H1 (cell line): Measurements from ENCODE around the gene WDR45. TPM values are rescaled to one million over a fixed set of nuclear protein-coding genes. Genes with fewer than 3 reads are reported as not detected.

ENCODE experiments used
- NANOG ChIP-seq: IDR thresholded peaks from 2 replicates; pipeline ENCODE4 v1.6.1; 2011; ENCODE audit warnings: low read length, low read depth, mild to moderate bottlenecking, inconsistent platforms; ENCODE audit not compliant: insufficient read depth, poor library complexity, severe bottlenecking
- SIN3A ChIP-seq, 2 experiments: IDR thresholded peaks in 1 of 2; conservative IDR thresholded peaks in 1 of 2; 2 replicates each; pipeline ENCODE4 v1.6.1; 2011 to 2012; ENCODE audit warnings: low read length in 2 of 2, improper control_type of control experiment in 1 of 2, low read depth in 1 of 2, mild to moderate bottlenecking in 1 of 2
- TAF7 ChIP-seq: optimal IDR thresholded peaks from 2 replicates; pipeline ENCODE3; 2011; ENCODE audit warnings: low read depth, mild to moderate bottlenecking, inconsistent platforms, low read length, moderate library complexity, borderline replicate concordance
- polyA plus RNA-seq, 7 experiments: library from polyadenylated mRNA; depleted of rRNA in 3 of 7; stranded (reverse) in 5 of 7; unstranded in 2 of 7; fragments of >200 nt in 5 of 7; fragments of 200-250 nt in 2 of 7; gene quantifications; 1 replicate in 5 of 7; 2 replicates in 1 of 7; 4 replicates in 1 of 7; pipeline versions ENCODE4 v1.2.1 to v1.2.3, GENCODE V29; 2011 to 2013; ENCODE audit warnings: missing spikeins in 2 of 7, mixed read lengths in 2 of 7
- small RNA-seq: library from polyadenylated mRNA; stranded (forward); fragments of <200 nt; extraction: miRNeasy Mini kit (QIAGEN cat#:217004); gene quantifications from one replicate; pipeline ENCODE3, GENCODE V24; 2013; ENCODE audit not compliant: insufficient read depth
- total RNA-seq: library from RNA; stranded (reverse); fragmentation: NEBNext Ultra II Directional; extraction: Animal tissue kit (Norgen Biotek cat#: 25700); gene quantifications from 2 replicates; pipeline ENCODE4 v1.2.1, GENCODE V29; 2021

Gene WDR45
- total and polyA plus RNA-seq, 2 of the 8 experiments (the other 6 are each of a cell fraction or from before 2014, with no cell fraction given): 27.9 to 49.7 TPM

DNA sequence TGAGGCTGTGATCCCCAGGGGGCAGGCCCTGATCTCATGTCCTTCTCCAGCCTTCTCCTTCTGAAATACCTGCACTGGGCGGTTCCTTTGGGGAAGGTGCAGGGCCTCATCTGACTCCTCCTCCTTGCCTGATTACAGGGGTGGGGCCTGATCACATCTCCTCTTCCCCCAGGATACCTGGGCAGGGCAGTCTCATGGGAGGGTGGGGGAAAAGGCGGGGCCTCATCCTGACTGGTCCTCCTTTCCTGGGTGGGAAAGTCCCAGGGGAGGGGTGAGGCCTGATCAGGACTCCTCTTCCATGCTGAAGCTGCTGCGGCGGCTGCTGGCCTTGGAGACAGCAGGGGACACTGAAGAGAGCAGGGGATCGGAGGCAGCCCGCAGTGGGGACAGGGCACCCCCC lies 49.8 kb downstream of the WDR45 start (continued):
- TF ChIP-seq TAF7 (no peak), NANOG (no peak), SIN3A (conservative IDR thresholded peaks at IDR 0.05 in 1 of 2, IDR thresholded peaks at IDR 0.05 in 1 of 2; ENCODE audit: low read depth in 1 of 2, low read length in 2 of 2) (no peak)

Small RNA genes lying within 50 kb of the gene (small RNA-seq; reads per million reads assigned to genes)
- gene RNU4-52P: not detected

Other genes with a start within 250 kb of the WDR45 start
- gene PCSK1N, start 244.3 kb downstream of the WDR45 start, total RNA-seq: 4.5 TPM in 2 replicates
- 3.6 and 7.0 TPM in 2 replicates for gene PCSK1N, start 244.3 kb downstream of the WDR45 start, polyA plus RNA-seq (2011; rRNA removed)
- gene TIMM17B, start 182.1 kb downstream of the WDR45 start, total RNA-seq: 77.8 and 82.4 TPM in 2 replicates
- 246 and 284 TPM in 2 replicates for gene TIMM17B, start 182.1 kb downstream of the WDR45 start, polyA plus RNA-seq (2011; rRNA removed)
- gene PQBP1, start 182.0 kb downstream of the WDR45 start, total RNA-seq: 95.9 and 101 TPM in 2 replicates
- 91.7 and 124 TPM in 2 replicates for gene PQBP1, start 182.0 kb downstream of the WDR45 start, polyA plus RNA-seq (2011; rRNA removed)
- 20.4 and 21.4 TPM in 2 replicates for gene SLC35A2, start 168.2 kb downstream of the WDR45 start, total RNA-seq
- gene SLC35A2, start 168.2 kb downstream of the WDR45 start, polyA plus RNA-seq (2011; rRNA removed): 48.3 and 52.1 TPM in 2 replicates
- 180 and 190 TPM in 2 replicates for gene PIM2, start 160.9 kb downstream of the WDR45 start, total RNA-seq
- gene PIM2, start 160.9 kb downstream of the WDR45 start, polyA plus RNA-seq (2011; rRNA removed): 203 and 257 TPM in 2 replicates
- gene OTUD5, start 122.3 kb downstream of the WDR45 start, total RNA-seq: 50.0 and 53.5 TPM in 2 replicates
- gene OTUD5, start 122.3 kb downstream of the WDR45 start, polyA plus RNA-seq (2011; rRNA removed): 46.3 and 60.4 TPM in 2 replicates
- gene KCND1, start 108.0 kb downstream of the WDR45 start, total RNA-seq: 4.8 and 6.8 TPM in 2 replicates
- gene KCND1, start 108.0 kb downstream of the WDR45 start, polyA plus RNA-seq (2011; rRNA removed): 3.1 and 4.5 TPM in 2 replicates
- 44.5 and 55.9 TPM in 2 replicates for gene GRIPAP1, start 77.6 kb downstream of the WDR45 start, total RNA-seq
- 21.6 and 26.6 TPM in 2 replicates for gene GRIPAP1, start 77.6 kb downstream of the WDR45 start, polyA plus RNA-seq (2011; rRNA removed)
- gene TFE3, start 36.5 kb downstream of the WDR45 start, total RNA-seq: 52.9 and 55.2 TPM in 2 replicates
- 33.7 and 81.1 TPM in 2 replicates for gene TFE3, start 36.5 kb downstream of the WDR45 start, polyA plus RNA-seq (2011; rRNA removed)
- 11.8 and 11.9 TPM in 2 replicates for gene CCDC120, start 20.9 kb downstream of the WDR45 start, total RNA-seq
- gene CCDC120, start 20.9 kb downstream of the WDR45 start, polyA plus RNA-seq (2011; rRNA removed): 4.9 and 8.6 TPM in 2 replicates
- 11.3 and 12.1 TPM in 2 replicates for gene PRAF2, start 5.9 kb downstream of the WDR45 start, total RNA-seq
- 15.4 and 18.9 TPM in 2 replicates for gene PRAF2, start 5.9 kb downstream of the WDR45 start, polyA plus RNA-seq (2011; rRNA removed)
- 16.8 and 17.9 TPM in 2 replicates for gene GPKOW, start 43.8 kb upstream of the WDR45 start, total RNA-seq
- 11.9 and 14.0 TPM in 2 replicates for gene GPKOW, start 43.8 kb upstream of the WDR45 start, polyA plus RNA-seq (2011; rRNA removed)
- gene MAGIX, start 82.9 kb upstream of the WDR45 start, total RNA-seq: 0.37 and 0.46 TPM in 2 replicates
- 1.1 and 1.9 TPM in 2 replicates for gene MAGIX, start 82.9 kb upstream of the WDR45 start, polyA plus RNA-seq (2011; rRNA removed)
- gene PLP2, start 92.0 kb upstream of the WDR45 start, total RNA-seq: 9.0 and 10.3 TPM in 2 replicates
- 23.4 and 25.6 TPM in 2 replicates for gene PLP2, start 92.0 kb upstream of the WDR45 start, polyA plus RNA-seq (2011; rRNA removed)
- gene PRICKLE3, start 106.5 kb upstream of the WDR45 start, total RNA-seq: 8.4 and 10.6 TPM in 2 replicates
- 9.1 and 15.1 TPM in 2 replicates for gene PRICKLE3, start 106.5 kb upstream of the WDR45 start, polyA plus RNA-seq (2011; rRNA removed)
- gene SYP, start 120.3 kb upstream of the WDR45 start, total RNA-seq: 10.2 and 10.8 TPM in 2 replicates
- 4.3 and 7.2 TPM in 2 replicates for gene SYP, start 120.3 kb upstream of the WDR45 start, polyA plus RNA-seq (2011; rRNA removed)
- gene CACNA1F, start 153.5 kb upstream of the WDR45 start, total RNA-seq: 0.77 and 0.84 TPM in 2 replicates
- gene CACNA1F, start 153.5 kb upstream of the WDR45 start, polyA plus RNA-seq (2011; rRNA removed): 0.59 and 1.7 TPM in 2 replicates
- 7.3 and 8.0 TPM in 2 replicates for gene CCDC22, start 155.6 kb upstream of the WDR45 start, total RNA-seq
- gene CCDC22, start 155.6 kb upstream of the WDR45 start, polyA plus RNA-seq (2011; rRNA removed): 13.9 and 19.0 TPM in 2 replicates
- 0.23 and 0.37 TPM in 2 replicates for gene FOXP3, start 184.8 kb upstream of the WDR45 start, total RNA-seq
- gene FOXP3, start 184.8 kb upstream of the WDR45 start, polyA plus RNA-seq (2011; rRNA removed): 0.54 and 0.67 TPM in 2 replicates
- 6.1 and 6.8 TPM in 2 replicates for gene PPP1R3F, start 189.9 kb upstream of the WDR45 start, total RNA-seq
- gene PPP1R3F, start 189.9 kb upstream of the WDR45 start, polyA plus RNA-seq (2011; rRNA removed): 5.1 and 6.2 TPM in 2 replicates
- not detected in 2 replicates for gene GAGE10, start 223.8 kb upstream of the WDR45 start, total RNA-seq
- not detected in 2 replicates for gene GAGE10, start 223.8 kb upstream of the WDR45 start, polyA plus RNA-seq (2011; rRNA removed)
- not detected in 2 replicates for gene GAGE12J, start 242.2 kb upstream of the WDR45 start, total RNA-seq
- not detected in 2 replicates for gene GAGE12J, start 242.2 kb upstream of the WDR45 start, polyA plus RNA-seq (2011; rRNA removed)